SJCRH30 (cell line): Measurements from ENCODE around the gene CKAP2. TPM values are rescaled to one million over a fixed set of nuclear protein-coding genes. Genes with fewer than 3 reads are reported as not detected.
A peak's percentile ranks its signal among the peaks of the same experiment; 100 is the strongest.
"Not testable (repeated sequence)": the region's sequence is repeated elsewhere in the genome, so short reads cannot be mapped to it uniquely, and the experiment has no call there.

ENCODE experiments used
- DNase-seq, 2 experiments: peaks; one replicate each; pipeline ENCODE4 v3.0.0-alpha.2; 2015 to 2020
- H3K27ac ChIP-seq: fragments of 250-450 bp; sonication (Bioruptor Pico); 2 replicates; pipeline ENCODE4 v1.5.1; 2020; ENCODE audit warnings: mild to moderate bottlenecking, moderate library complexity
- H3K27me3 ChIP-seq: fragments of 250-450 bp; sonication (Bioruptor Pico); 2 replicates; pipeline ENCODE4 v1.5.1; 2020; ENCODE audit warnings: mild to moderate bottlenecking, moderate library complexity
- H3K36me3 ChIP-seq: fragments of 250-450 bp; sonication (Bioruptor Pico); 2 replicates; pipeline ENCODE4 v1.5.1; 2020; ENCODE audit warnings: mild to moderate bottlenecking, moderate library complexity
- H3K4me1 ChIP-seq: fragments of 250-450 bp; sonication (Bioruptor Pico); 2 replicates; pipeline ENCODE4 v1.5.1; 2020; ENCODE audit warnings: mild to moderate bottlenecking, moderate library complexity
- H3K4me3 ChIP-seq: fragments of 250-450 bp; sonication (Bioruptor Pico); 2 replicates; pipeline ENCODE4 v1.5.1; 2020; ENCODE audit warnings: mild to moderate bottlenecking, moderate library complexity
- H3K9me3 ChIP-seq: fragments of 250-450 bp; sonication (Bioruptor Pico); replicated peaks from 2 replicates; pipeline ENCODE4 v1.5.1; 2020; ENCODE audit warnings: mild to moderate bottlenecking, moderate library complexity
- total RNA-seq: library from RNA; depleted of rRNA; stranded (reverse); fragments of >200 nt; shearing (Covaris generic); gene quantifications from 2 replicates; pipeline ENCODE4 v1.2.3, GENCODE V29; 2014; rRNA removed

Gene CKAP2
- total RNA-seq, 1 experiment from 2014 or later, result 120 TPM

- not testable (repeated sequence) for H3K4me3 ChIP-seq, H3K4me1 ChIP-seq, DNase-seq, H3K27ac ChIP-seq, H3K27me3 ChIP-seq, H3K36me3 ChIP-seq, H3K9me3 ChIP-seq
Observed at GRCh38 chr13:52488763-52489162, 33.5 kb downstream of the CKAP2 start.

GRCh38 chr13:52491015-52491414, 35.7 kb downstream of the CKAP2 start:
- not testable (repeated sequence) for DNase-seq, H3K27ac ChIP-seq

GRCh38 chr13:52494241-52494640, 39.0 kb downstream of the CKAP2 start:
- H3K27me3 ChIP-seq, H3K36me3 ChIP-seq, DNase-seq, H3K9me3 ChIP-seq, H3K27ac ChIP-seq, H3K4me3 ChIP-seq, H3K4me1 ChIP-seq: not testable (repeated sequence)

More at GRCh38 chr13:52491015-52491414, 35.7 kb downstream of the CKAP2 start:
- H3K4me3 ChIP-seq, H3K36me3 ChIP-seq, H3K4me1 ChIP-seq, H3K9me3 ChIP-seq, H3K27me3 ChIP-seq: not testable (repeated sequence)

- H3K9me3 ChIP-seq, H3K36me3 ChIP-seq, H3K27me3 ChIP-seq, H3K4me3 ChIP-seq, H3K27ac ChIP-seq, DNase-seq, H3K4me1 ChIP-seq: not testable (repeated sequence)
Observed at GRCh38 chr13:52497979-52498378, 42.7 kb downstream of the CKAP2 start.

GRCh38 chr13:52502277-52502676, 47.0 kb downstream of the CKAP2 start:
- H3K4me3 ChIP-seq, H3K36me3 ChIP-seq, H3K27me3 ChIP-seq, DNase-seq, H3K4me1 ChIP-seq, H3K9me3 ChIP-seq, H3K27ac ChIP-seq: not testable (repeated sequence)

- H3K36me3 ChIP-seq, H3K27ac ChIP-seq, H3K4me3 ChIP-seq, DNase-seq, H3K27me3 ChIP-seq, H3K9me3 ChIP-seq, H3K4me1 ChIP-seq: not testable (repeated sequence)
Observed at GRCh38 chr13:52505843-52506242, 50.6 kb downstream of the CKAP2 start.

- H3K9me3 ChIP-seq, H3K4me3 ChIP-seq, H3K36me3 ChIP-seq, H3K27me3 ChIP-seq, H3K27ac ChIP-seq, H3K4me1 ChIP-seq: not testable (repeated sequence)
- peak in 1 of 2 experiments; percentile 19 for DNase-seq
Observed at GRCh38 chr13:52509532-52509931, 54.3 kb downstream of the CKAP2 start.

- H3K27me3 ChIP-seq, H3K4me3 ChIP-seq, H3K4me1 ChIP-seq, H3K36me3 ChIP-seq, H3K9me3 ChIP-seq: not testable (repeated sequence)
- H3K27ac ChIP-seq, result peak overlapping the region; percentile 80
- DNase-seq, result peak; percentile 74 to 84
Observed at GRCh38 chr13:52510221-52510797, 55.0 kb downstream of the CKAP2 start.

- H3K36me3 ChIP-seq, H3K27ac ChIP-seq, H3K9me3 ChIP-seq, DNase-seq, H3K4me3 ChIP-seq, H3K27me3 ChIP-seq, H3K4me1 ChIP-seq: not testable (repeated sequence)
Observed at GRCh38 chr13:52511598-52511997, 56.3 kb downstream of the CKAP2 start.

GRCh38 chr13:52513957-52514596, 58.8 kb downstream of the CKAP2 start:
- DNase-seq, result peak; percentile 37 to 39
- not testable (repeated sequence) for H3K27me3 ChIP-seq, H3K9me3 ChIP-seq, H3K36me3 ChIP-seq, H3K4me3 ChIP-seq, H3K4me1 ChIP-seq, H3K27ac ChIP-seq

- H3K4me3 ChIP-seq, H3K27ac ChIP-seq, H3K27me3 ChIP-seq, H3K9me3 ChIP-seq, DNase-seq, H3K36me3 ChIP-seq, H3K4me1 ChIP-seq: not testable (repeated sequence)
Observed at GRCh38 chr13:52523323-52523722, 68.0 kb downstream of the CKAP2 start.

Other genes starting within 250 kb of the CKAP2 start
- 9.9 and 12.2 TPM in 2 replicates for gene THSD1, start 49.3 kb upstream of the CKAP2 start, total RNA-seq
- 28.5 and 34.3 TPM in 2 replicates for gene VPS36, start 4.8 kb upstream of the CKAP2 start, total RNA-seq
- 9.4 and 9.6 TPM in 2 replicates for gene HNRNPA1L2, start 187.0 kb downstream of the CKAP2 start, total RNA-seq
- 70.7 and 76.2 TPM in 2 replicates for gene SUGT1, start 197.4 kb downstream of the CKAP2 start, total RNA-seq